ENCODE measurements around the gene TRIM17. TPM values are rescaled to one million over a fixed set of nuclear protein-coding genes. Genes with fewer than 3 reads are reported as not detected.
A peak's percentile ranks its signal among the peaks of the same experiment; 100 is the strongest.

TRIM17 gene
- total RNA-seq, 1 experiment from 2014 or later = not detected

GRCh38 chr1:228408869-228409805, 7.5 kb downstream of the TRIM17 start:
- H4K20me1 ChIP-seq (ENCODE audit: low read length) = peaks cover 16% of the 10 kb centered on the region
- H3K4me1 ChIP-seq (ENCODE audit: insufficient read depth, low read length) = peaks cover 24% of the 10 kb centered on the region
- POLR2A ChIA-PET (ENCODE audit: unreplicated experiment) = no interaction called here
- no peak overlapping the region for H2AFZ ChIP-seq (ENCODE audit: low read length)
- no peaks in the 10 kb centered on the region; the same call in 1 of the 2 replicates for H3K36me3 ChIP-seq (ENCODE audit: low read depth, low read length)
- peaks cover 46% of the 10 kb centered on the region for H3K79me2 ChIP-seq (ENCODE audit: low read length)
- H3K9me3 ChIP-seq (ENCODE audit: low read length) = no peaks in the 10 kb centered on the region
- DNase-seq (no peak), ATAC-seq (no peak)
- TF ChIP-seq, protein P1, sequence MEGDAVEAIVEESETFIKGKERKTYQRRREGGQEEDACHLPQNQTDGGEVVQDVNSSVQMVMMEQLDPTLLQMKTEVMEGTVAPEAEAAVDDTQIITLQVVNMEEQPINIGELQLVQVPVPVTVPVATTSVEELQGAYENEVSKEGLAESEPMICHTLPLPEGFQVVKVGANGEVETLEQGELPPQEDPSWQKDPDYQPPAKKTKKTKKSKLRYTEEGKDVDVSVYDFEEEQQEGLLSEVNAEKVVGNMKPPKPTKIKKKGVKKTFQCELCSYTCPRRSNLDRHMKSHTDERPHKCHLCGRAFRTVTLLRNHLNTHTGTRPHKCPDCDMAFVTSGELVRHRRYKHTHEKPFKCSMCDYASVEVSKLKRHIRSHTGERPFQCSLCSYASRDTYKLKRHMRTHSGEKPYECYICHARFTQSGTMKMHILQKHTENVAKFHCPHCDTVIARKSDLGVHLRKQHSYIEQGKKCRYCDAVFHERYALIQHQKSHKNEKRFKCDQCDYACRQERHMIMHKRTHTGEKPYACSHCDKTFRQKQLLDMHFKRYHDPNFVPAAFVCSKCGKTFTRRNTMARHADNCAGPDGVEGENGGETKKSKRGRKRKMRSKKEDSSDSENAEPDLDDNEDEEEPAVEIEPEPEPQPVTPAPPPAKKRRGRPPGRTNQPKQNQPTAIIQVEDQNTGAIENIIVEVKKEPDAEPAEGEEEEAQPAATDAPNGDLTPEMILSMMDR (conservative IDR thresholded peaks at IDR 0.05; ENCODE audit: low read depth, low read length) = no peak
- no peak for TF ChIP-seq EZH2phosphoT487 (IDR thresholded peaks at IDR 0.05; ENCODE audit: borderline replicate concordance, low read length)
- no peak for TF ChIP-seq EZH2 (IDR thresholded peaks at IDR 0.05; ENCODE audit: low read length, unreplicated experiment)
- no peak overlapping the region for H3K9ac ChIP-seq (ENCODE audit: low read length)
- H3F3A ChIP-seq (ENCODE audit: low read length, unreplicated experiment) = no peaks in the 10 kb centered on the region
- H3K9me2 ChIP-seq (replicated peaks; ENCODE audit: low read length) = no peaks in the 10 kb centered on the region
- no peak overlapping the region for H3K27ac ChIP-seq (ENCODE audit: low read length)
- intact Hi-C loops (cut with micrococcal nuclease) = loop anchor here (5.0 kb wide), 1 partner anchor 267 kb away; the partner anchor contains the start of gene GUK1
- no peak overlapping the region for H3K4me2 ChIP-seq (ENCODE audit: low read length)
- no peaks in the 10 kb centered on the region for H3K27me3 ChIP-seq (ENCODE audit: low read length)
- CTCF ChIA-PET = no interaction called here
- no TSS peak for BruUV-seq (replicated peaks)
- no peak overlapping the region for H3K4me3 ChIP-seq (ENCODE audit: low read length)

DNA sequence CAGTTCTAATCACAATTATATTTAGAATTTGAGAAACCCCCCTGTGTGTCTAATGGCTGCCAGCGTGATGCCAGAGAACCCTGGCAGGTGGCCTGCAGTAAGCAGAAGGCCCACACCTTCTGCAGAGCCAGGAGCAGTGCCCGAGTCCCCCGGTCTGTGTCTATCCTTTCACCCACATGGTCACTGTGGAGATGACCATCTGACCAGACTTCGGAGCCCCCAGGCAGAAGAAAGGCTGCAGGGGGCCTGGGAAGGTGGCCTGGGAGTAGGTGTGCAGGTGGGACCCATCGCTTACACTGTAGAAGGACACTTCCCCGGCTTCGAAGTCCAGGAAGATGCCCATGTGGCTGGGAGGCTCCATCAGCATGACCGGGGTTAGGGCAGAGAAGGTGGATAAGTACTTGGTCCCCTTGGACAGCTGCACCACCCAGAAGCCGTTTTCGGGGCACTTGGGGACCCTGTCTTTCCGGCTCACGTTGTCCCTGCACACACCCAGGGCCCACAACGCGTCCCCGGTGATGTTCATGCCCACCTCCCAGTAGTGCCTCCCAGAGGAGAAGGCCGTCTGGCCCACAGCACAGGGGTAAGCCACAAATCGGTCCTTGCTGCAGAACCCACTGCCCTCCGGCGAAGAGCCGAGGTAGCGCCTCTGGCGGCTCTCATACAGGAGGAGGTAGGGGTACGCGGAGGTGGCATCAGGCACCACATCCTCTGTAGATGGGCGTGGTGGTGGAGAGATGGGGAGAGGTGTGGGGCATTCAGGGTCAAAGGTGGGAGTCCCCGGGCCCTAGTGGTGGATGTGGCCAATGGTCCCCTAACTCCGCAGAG, 8.4 kb downstream of the TRIM17 start:
- Histone ChIP-seq H3K27me3 (ENCODE audit: low read length) (no peaks in the 10 kb centered on the region), H3K4me2 (ENCODE audit: low read length) (peak overlapping the region; percentile 100), H3K9me2 (replicated peaks; ENCODE audit: low read length) (no peaks in the 10 kb centered on the region), H3K4me1 (ENCODE audit: insufficient read depth, low read length) (peaks cover 28% of the 10 kb centered on the region), H4K20me1 (ENCODE audit: low read length) (peaks cover 24% of the 10 kb centered on the region), H2AFZ (ENCODE audit: low read length) (no peak overlapping the region), H3K9ac (ENCODE audit: low read length) (no peak overlapping the region), H3F3A (ENCODE audit: low read length, unreplicated experiment) (no peaks in the 10 kb centered on the region), H3K4me3 (ENCODE audit: low read length) (peak overlapping the region; percentile 98), H3K79me2 (ENCODE audit: low read length) (peaks cover 54% of the 10 kb centered on the region), H3K9me3 (ENCODE audit: low read length) (no peaks in the 10 kb centered on the region), H3K36me3 (ENCODE audit: low read depth, low read length) (peaks cover under 1% of the 10 kb centered on the region; the same call in 1 of the 2 replicates), H3K27ac (ENCODE audit: low read length) (no peak overlapping the region)
- no peak for DNase-seq
- ChIA-PET POLR2A (ENCODE audit: unreplicated experiment) (no interaction called here), CTCF (no interaction called here)
- BruUV-seq (replicated peaks) = no TSS peak
- no peak for ATAC-seq
- intact Hi-C loops (cut with micrococcal nuclease) = loop anchor here (5.0 kb wide), 1 partner anchor 266 kb away; the partner anchor contains the start of gene GUK1
- TF ChIP-seq, protein P1 (conservative IDR thresholded peaks at IDR 0.05; ENCODE audit: low read depth, low read length) = no peak
- TF ChIP-seq EZH2 (IDR thresholded peaks at IDR 0.05; ENCODE audit: low read length, unreplicated experiment) = no peak
- TF ChIP-seq EZH2phosphoT487 (IDR thresholded peaks at IDR 0.05; ENCODE audit: borderline replicate concordance, low read length) = no peak

All from PC-3 (cell line).